ENCODE data around the gene GSTT4. TPM values are rescaled to one million over a fixed set of nuclear protein-coding genes. Genes with fewer than 3 reads are reported as not detected.
A peak's percentile ranks its signal among the peaks of the same experiment; 100 is the strongest.

Gene GSTT4
- total and polyA plus RNA-seq, 2 of the 13 experiments (the other 11 are each of a cell fraction or from before 2014, with no cell fraction given), result 0.59 to 0.62 TPM

GRCh38 chr22:24010018-24010391 lies 4.8 kb upstream of the GSTT4 start (continued):
- TF ChIP-seq ZBTB39 (CRISPR knock-in tag; IDR thresholded peaks at IDR 0.05) (no peak), DRAP1 (CRISPR knock-in tag; IDR thresholded peaks at IDR 0.05) (no peak), ZNF432 (CRISPR knock-in tag; IDR thresholded peaks at IDR 0.05; ENCODE audit: borderline replicate concordance) (no peak), SRSF9 (IDR thresholded peaks at IDR 0.05; ENCODE audit: borderline replicate concordance, insufficient read depth, low read depth, low read length, poor library complexity, severe bottlenecking) (no peak), ZNF333 (CRISPR knock-in tag; IDR thresholded peaks at IDR 0.05; ENCODE audit: borderline replicate concordance) (no peak), GATAD2A (CRISPR knock-in tag; IDR thresholded peaks at IDR 0.05) (no peak)

- Histone ChIP-seq H3K9me3 (ENCODE audit: low read length) (no peaks in the 10 kb centered on the region), H3K4me2 (ENCODE audit: low read depth, low read length) (peak overlapping the region; percentile 86), H3K79me2 (ENCODE audit: insufficient read depth, low read length) (peaks cover 29% of the 10 kb centered on the region), H4K20me1 (ENCODE audit: insufficient read depth, low read length) (no peaks in the 10 kb centered on the region; the same call in 1 of the 2 replicates), H3K4me3 (replicated peaks in 1 of 3; ENCODE audit: insufficient read depth in 1 of 3, low read depth in 2 of 3, low read length in 3 of 3) (peak overlapping the region; percentile 17 to 95 (median 18); a peak in 5 of 6 replicates), H3K27me3 (ENCODE audit: control insufficient read depth in 1 of 2, insufficient read depth in 2 of 2, low read length in 2 of 2) (no peaks in the 10 kb centered on the region; a peak in 1 of 5 replicates), H2AFZ (ENCODE audit: low read length) (peak overlapping the region; percentile 32), H3K4me1 (ENCODE audit: insufficient read depth, low read length) (peaks cover 68% of the 10 kb centered on the region), H3K27ac (ENCODE audit: extremely low read length, insufficient read depth, low read length) (peak overlapping the region; percentile 87), H3K9ac (ENCODE audit: insufficient read depth, low read depth, low read length) (peak overlapping the region; percentile 73), H3K36me3 (replicated peaks in 1 of 2; ENCODE audit: control insufficient read depth in 1 of 2, insufficient read depth in 2 of 2, low read length in 2 of 2) (no peaks in the 10 kb centered on the region)
- POLR2A ChIA-PET, result interaction anchor here (1.0 to 2.5 kb wide), 10 partner anchors 8 to 152 kb away, joined by 3 to 17 read pairs (median 5); partner anchors contain the start of genes MIF and SLC2A11
- FAIRE-seq (peak; percentile 96), ATAC-seq (peak; percentile 26), DNase-seq (ENCODE audit: low spot score) (peak; percentile 97)
- CTCF ChIA-PET (ENCODE audit: low intra/inter-chr PET ratio, low total read pairs), result no interaction called here
- WGBS (ENCODE audit: low lambda C conversion rate), result 11% methylated on average over 7 of the region's 7 CpGs
- no TSS peak for BruUV-seq (replicated peaks)
- in situ Hi-C loops (cut with HindIII; ENCODE audit: extremely low pct_ligation_motif_present, low pct_unique_long_range_greater_than_20kb) (loop anchor here (5.0 kb wide), 1 partner anchor 72 kb away; no protein-coding TSS in a partner anchor), intact Hi-C loops (cut with micrococcal nuclease; ENCODE audit: unreplicated experiment) (no loop called here)
- TF ChIP-seq ZNF292 (CRISPR knock-in tag; IDR thresholded peaks at IDR 0.05; ENCODE audit: borderline replicate concordance, low read depth), result peak; percentile 54; the same call in 1 of the 2 replicates
- TF ChIP-seq ZNF333 (CRISPR knock-in tag; IDR thresholded peaks at IDR 0.05; ENCODE audit: borderline replicate concordance), result no peak
- TF ChIP-seq ARHGAP35 (CRISPR knock-in tag; IDR thresholded peaks at IDR 0.05; ENCODE audit: borderline replicate concordance), result no peak
- TF ChIP-seq RAD21 (CRISPR knock-in tag; IDR thresholded peaks at IDR 0.05), result no peak
- no peak for TF ChIP-seq E2F2 (CRISPR knock-in tag; IDR thresholded peaks at IDR 0.05; ENCODE audit: borderline replicate concordance)
- TF ChIP-seq CCAR2 (optimal IDR thresholded peaks at IDR 0.05; ENCODE audit: low read depth, low read length), result no peak
- TF ChIP-seq TIGD3 (CRISPR knock-in tag; IDR thresholded peaks at IDR 0.05; ENCODE audit: borderline replicate concordance), result no peak
- TF ChIP-seq ZNF691 (CRISPR knock-in tag; IDR thresholded peaks at IDR 0.05; ENCODE audit: borderline replicate concordance, low read depth), result no peak
- TF ChIP-seq KLF12 (CRISPR knock-in tag; IDR thresholded peaks at IDR 0.05; ENCODE audit: borderline replicate concordance), result no peak
- TF ChIP-seq ZBTB21 (CRISPR knock-in tag; IDR thresholded peaks at IDR 0.05), result no peak
These were observed 4.2 kb upstream of the GSTT4 start for GRCh38 chr22:24009227-24010017.

Data from HepG2 (cell line).